GM18907 (cell line): Measurements from ENCODE around the gene COG1.

Source experiments
- ATAC-seq: cut with Tn5 transposase; IDR thresholded peaks from one replicate; pipeline ENCODE4 v1.9.1; 2021; ENCODE audit warnings: mild to moderate bottlenecking, moderate library complexity; ENCODE audit not compliant: unreplicated experiment

Gene COG1

DNA sequence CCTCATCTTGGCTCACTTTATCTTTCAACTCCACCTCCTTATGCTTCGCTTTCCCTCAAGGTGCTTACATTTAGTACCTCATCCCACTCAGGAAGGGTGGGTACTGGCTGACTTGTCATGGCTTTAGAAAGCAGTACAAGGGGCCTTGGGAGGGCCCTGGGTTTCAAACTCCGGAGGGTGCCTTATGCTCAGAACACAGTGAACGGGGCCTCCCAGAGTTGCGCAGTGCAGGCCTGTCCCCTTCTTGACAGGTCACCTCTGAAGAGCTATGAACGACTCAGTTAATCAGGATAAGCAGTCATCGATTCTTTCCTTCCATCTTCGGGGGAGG lies 6.0 kb downstream of the COG1 start:
- no peak for ATAC-seq

DNA sequence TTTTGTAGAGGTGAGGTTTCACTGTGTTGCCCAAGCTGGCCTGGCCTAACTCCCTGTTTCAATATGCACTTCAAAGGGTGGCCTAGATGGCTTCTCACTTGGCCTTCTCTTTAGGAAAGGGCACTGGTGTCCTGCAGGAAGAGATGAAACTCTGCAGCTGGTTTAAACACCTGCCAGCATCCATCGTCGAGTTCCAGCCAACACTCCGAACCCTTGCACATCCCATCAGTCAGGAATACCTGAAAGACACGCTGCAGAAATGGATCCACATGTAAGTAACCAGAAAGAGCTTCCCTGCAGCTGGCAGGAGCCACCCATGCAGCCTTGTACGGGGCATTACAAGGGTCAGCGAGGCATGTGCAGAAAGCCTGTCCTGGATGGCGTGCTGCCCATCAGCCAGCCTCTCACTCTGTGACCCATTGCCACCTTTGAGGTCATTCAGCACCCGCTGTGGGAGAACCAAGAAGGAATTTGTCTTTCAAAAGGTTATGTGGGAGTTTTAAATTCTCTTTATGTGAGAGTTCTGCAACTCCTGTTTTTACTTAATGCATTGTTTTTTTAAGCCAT lies 7.0 kb downstream of the COG1 start:
- ATAC-seq, result no peak

DNA sequence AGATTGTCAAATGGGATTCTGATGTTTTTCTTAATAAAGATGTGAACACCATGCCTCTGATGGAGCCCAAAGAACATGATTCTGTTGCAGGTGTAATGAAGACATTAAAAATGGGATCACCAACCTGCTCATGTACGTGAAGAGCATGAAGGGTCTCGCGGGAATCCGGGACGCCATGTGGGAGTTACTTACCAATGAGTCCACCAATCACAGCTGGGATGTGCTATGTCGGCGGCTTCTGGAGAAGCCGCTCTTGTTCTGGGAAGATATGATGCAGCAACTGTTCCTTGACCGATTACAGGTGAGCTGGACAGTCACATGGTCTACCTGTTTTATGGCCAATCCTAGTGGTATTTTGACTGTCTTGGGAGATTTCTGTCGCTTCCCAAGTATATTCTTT lies 7.6 kb downstream of the COG1 start:
- ATAC-seq, result no peak

DNA sequence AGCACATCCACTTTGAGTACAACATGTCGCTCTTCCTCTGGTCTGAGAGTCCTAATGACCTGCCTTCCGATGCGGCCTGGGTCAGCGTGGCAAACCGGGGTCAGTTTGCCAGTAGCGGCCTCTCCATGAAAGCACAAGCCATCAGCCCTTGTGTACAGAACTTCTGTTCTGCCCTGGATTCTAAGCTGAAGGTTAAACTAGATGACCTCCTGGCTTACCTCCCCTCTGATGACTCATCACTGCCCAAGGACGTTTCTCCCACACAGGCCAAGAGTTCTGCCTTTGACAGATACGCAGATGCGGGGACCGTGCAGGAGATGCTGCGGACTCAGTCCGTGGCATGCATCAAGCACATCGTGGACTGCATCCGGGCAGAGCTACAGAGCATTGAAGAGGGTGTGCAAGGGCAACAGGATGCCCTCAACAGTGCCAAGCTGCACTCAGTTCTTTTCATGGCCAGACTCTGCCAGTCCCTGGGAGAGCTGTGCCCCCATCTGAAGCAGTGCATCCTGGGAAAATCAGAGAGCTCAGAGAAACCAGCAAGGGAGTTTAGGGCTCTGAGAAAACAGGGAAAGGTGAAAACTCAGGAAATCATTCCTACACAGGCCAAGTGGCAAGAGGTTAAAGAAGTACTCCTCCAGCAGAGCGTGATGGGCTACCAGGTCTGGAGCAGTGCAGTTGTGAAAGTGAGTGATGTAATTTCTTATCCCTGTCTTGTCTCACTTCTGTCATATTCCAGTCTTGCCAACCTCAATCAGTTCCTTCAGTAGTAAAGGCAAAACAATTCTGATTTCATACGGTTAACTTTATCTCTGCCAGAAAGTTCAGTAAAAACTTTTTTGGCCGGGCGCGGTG lies 8.6 kb downstream of the COG1 start:
- no peak for ATAC-seq

DNA sequence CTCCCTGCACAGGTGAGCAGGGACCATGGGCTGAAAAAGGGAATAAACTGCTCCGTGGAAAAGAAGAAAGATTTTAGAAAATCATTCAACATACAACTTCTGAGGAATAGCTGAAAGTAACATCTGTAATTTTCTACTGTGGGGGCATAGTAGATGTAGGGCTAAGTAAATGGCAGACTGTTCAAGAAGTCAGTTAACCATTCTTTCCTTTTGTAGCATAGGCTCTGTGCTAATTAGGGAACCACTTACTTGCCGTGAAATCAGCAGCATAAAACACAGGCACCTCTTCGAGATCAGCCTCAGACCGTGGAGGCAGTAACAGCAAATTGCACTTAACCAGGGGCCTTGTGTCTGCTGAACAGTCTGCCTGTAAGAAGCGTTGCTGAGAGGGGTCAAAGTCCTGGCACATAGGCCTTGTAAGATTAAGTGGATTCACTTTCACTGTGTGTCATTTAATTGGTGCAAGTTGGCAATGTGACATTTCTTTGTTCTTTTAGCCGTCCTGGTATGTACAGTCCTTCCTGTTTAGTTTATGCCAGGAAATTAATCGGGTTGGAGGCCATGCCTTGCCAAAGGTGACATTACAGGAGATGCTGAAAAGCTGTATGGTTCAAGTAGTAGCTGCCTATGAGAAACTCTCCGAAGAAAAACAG lies 10.4 kb downstream of the COG1 start:
- no peak for ATAC-seq

DNA sequence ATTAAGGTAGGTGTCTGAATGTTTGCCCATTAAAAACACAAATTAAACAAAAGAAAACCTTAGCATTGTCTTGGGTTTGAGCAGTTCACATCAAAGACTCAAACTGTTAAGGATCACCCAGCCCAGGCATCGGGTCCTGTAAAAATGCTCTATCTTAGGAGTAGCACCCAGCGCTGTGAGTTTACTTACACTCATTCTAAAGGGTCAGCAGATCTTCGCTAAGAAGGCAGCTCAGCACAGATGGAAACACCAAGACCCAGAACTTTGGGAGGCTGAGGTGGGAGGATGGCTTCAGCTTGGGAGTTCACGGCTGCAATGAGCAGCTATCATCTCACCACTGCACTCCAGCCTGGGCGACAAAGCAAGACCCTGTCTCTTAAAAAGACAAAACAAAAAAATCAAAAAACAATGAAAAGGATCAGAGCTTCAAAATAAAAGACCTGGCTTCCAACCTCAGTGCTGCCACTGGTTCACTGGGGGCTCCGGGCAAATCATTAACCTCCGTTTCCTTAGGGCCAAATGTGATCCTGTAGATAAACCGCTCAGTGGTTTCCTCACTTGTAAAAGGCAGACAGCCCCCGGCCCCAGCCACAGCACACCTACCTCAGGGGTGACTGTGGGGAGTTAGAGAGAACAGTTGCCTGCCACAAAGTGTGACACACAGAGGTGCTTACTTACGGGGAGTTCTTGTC lies 11.1 kb downstream of the COG1 start:
- ATAC-seq, result no peak

DNA sequence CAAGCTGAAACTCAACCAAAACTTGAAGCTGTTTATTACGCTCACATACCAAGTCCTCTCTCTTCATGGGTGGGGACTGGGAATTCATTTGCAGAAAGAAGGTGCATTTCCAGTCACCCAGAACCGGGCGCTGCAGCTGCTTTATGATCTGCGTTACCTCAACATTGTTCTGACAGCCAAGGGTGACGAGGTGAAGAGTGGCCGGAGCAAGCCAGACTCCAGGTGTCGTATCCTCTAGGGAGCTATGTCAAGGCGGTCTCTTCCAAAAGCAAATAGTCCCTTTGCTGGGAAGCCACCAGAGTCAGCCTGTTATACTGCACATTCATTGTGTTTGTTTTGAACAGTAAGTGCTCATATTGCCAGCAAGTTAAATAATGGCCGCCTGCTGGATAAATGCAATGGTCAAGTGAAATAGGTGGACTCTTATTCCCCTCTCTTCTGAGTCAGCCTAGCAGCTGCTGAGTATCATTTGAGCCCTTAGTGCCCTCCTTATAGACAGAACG lies 12.7 kb downstream of the COG1 start:
- no peak for ATAC-seq

DNA sequence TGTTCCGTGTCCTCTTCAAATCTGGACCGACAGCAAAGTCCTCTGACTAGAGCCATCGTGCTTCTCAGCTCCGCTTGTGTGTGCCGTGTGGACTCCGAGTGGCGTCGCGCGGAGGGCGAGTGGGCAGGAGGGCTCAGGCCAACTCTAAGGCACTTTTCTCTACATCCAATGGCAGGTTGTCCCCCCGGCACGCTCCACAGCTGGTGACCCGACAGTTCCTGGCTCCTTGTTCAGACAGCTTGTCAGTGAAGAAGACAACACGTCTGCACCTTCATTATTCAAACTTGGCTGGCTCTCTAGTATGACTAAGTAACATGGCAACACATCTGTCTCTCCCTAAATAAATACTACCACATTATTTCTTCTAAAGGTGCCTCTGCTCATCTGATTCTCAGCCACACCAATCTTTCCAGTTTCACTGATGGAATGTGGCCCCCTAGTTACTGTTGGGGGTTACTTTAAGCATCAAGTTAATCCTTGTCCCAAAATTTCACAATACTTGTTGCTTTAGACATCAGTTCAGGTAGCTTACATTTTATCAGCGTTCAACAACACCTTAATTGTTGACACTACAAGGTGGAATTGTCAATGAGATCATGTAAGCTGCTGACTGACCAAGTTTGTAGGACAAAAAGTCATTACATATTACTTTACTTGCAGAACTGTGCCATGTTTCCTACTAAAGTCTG lies 15.4 kb downstream of the COG1 start:
- no peak for ATAC-seq

DNA sequence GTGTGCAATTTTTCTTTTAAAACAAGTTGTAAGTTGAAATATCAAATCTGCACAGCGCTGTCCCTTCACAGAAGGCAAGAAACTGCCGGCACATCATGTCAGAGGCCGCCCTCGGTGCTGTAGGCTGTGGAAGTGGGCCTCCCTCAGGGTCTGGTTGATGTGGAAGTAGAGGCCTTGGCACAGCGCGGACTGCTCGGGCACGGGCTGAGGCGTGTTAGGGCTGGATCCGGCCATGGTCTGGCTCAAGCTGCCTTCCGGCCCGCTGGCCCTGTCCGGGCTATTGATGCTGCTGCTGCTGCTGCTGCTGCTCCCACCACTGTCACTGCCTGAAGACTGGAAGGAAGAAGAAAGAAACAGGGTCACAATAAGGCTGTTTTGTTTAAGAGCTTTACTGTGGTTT lies 16.6 kb downstream of the COG1 start:
- no peak for ATAC-seq

DNA sequence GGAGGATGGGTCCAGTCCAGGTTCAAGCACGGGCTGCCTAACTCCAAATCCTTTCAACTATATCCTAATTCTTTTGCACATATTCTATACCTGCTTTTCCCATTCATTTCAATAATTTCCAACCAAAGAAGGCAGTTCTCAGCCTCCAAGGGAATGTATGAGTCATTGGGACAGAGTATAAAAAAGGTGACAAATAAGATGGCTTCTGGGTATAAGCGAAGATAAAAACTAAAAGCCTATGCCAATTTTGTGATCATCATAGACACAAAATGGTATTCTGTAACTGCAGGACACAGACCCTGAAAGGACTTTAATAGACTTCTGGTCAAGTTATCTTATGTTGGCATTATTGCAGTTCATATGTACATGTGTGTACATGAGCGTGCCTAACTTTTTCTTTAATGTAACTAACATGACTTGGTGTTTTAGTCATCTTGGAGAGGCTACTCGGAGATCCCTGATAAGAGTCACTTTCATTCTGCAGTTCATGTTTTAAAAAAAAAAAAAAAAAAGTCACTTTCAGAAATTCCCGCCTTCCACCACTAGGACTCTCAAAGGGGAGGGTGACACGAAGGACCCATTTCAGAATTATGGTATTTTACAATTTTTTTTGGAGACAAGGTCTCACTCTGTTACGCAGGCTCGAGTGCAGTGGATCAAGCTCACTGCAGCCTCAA lies 17.3 kb downstream of the COG1 start:
- ATAC-seq, result no peak

DNA sequence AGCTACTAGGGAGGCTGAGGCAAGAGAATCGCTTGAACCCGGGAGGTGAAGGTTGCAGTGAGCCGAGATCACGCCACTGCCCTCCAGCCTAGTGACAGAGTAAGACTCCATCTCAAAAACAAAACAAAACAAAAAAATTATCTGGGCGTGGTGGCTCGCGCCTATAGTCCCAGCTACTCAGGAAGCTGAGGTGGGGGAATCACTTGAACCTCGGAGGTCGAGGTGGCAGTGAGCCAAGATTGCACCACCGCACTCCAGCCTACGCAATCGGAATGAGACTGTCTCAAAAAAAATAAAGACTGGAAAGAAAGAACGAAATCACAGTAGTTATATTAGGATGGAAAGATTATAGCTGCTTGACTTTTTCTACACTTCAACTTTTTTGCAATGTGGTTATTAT lies 18.9 kb downstream of the COG1 start:
- no peak for ATAC-seq

DNA sequence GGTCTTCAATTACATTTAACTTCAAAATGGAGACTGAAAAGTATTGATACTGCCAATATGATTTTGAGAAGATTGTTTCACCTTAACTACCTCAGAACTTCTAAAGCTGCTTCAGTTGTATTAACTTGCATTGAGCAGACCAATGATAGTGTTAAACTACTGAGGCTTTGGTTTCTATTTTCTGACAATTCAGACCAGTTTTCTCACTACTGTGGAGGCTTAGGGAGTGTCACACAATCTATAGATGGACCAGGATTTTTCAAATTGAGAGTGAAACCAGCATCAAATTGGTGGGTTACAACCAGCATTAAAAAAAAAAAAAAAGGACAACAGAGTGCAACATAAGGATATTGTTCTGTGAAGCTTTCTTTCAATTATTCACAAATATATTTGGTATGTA lies 21.2 kb downstream of the COG1 start:
- no peak for ATAC-seq

DNA sequence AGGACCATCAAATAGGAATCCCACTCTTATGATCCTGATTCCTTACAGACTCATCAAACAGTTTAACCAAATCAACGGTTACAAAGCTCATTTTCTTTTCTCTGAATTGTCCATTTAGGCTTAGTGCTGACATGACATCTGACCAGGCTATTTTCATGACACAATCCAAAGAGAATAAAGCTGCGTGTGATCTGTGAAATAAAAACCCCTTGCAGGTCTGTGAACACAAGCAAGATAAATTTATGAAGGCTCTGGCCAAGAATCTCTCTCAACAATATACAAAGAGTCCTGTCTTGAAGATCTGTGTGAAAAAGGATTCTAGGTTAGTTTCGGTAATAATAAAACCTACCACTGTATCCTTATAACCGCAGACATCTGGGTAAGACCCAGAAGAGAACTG lies 22.0 kb downstream of the COG1 start:
- ATAC-seq, result no peak

DNA sequence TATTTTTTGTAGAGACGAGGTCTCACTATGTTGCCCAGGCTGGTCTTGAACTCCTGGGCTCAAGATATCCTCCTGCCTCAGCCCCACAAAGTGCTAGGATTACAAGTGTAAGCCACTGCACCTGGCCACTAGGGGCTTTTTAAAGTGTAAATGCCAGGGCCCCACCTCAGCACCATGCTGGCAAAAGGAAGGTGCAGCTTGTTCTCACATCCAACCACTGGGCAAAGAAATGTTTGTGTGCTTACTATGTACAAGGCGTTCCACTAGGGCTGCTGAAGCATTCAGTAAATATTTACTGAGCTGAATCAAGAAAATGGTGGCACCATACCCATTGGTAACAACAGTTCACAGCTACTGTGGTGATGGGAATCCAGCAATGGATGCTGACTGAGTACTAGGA lies 22.6 kb downstream of the COG1 start:
- ATAC-seq, result no peak

DNA sequence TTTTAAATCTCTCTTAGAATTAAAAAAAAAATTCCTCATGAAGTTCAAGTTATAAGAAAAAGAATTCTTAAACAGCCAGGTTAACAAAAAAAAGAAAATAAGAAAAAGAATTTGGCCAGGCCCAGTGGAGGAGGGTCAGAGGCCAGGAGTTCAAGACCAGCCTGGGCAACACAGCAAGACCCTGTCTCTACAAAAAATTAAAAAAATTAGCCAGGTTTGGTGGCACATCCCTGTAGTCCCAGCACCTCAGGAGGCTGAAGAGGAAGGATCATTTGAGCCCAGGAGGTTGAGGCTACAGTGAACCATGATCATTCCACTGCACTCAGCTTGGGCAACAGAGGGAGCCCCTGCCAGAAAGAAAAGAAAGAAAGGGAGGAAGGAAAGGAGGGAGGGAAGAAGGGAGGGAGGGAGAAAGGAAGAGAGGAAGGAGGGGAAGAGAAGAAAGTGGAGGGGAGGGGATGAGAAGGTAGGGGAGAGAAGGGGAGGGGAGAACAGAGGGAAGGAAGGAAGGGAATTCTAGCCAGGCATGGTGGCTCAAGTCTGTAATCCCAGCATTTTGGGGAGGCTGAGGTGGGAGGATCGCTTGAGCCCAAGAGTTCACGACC lies 30.9 kb downstream of the COG1 start:
- ATAC-seq, result no peak

DNA sequence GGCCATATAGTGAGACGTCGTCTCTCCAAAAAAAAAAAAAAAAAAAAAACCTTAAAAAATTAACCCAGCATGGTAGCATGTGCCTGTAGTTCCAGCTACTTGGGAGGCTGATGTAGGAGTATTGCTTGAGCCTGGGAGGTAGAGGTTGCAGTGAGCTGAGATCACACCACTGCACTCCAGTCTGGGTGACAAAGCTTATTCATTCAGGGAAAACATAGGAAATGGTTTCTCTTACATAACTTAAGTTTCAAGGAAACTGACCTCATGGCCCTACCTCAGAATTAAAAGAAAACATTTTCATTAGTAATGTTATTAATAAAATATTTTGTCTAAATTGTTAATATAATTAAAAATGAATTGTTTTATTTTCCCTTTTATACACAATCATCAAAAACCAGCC lies 31.4 kb downstream of the COG1 start:
- no peak for ATAC-seq

DNA sequence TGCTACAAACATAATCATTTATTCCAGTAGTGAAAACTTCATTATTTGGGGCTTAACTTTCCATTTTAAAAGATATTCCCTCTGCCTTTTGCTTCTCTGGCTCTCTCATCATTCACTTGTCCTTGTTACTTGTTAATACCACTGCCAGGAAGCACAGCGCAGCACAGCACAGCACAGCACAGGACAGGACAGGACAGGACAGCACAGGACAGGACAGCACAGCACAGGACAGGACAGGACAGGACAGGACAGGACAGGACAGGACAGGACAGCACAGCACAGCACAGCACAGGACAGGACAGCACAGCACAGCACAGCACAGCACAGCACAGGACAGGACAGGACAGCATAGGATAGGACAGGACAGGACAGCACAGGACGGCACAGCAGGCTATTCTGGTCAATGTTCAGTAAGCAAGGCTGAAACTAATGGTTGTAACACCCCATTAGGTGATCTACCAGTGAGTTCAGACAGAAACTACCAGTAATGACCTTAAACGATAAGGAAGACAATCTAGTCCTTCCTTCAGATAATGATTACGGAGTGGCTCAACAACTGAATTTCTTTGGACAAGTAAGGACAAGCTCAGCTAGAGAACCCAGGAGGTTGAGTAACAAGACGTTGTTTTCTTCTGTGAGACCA lies 31.9 kb downstream of the COG1 start:
- ATAC-seq, result no peak

DNA sequence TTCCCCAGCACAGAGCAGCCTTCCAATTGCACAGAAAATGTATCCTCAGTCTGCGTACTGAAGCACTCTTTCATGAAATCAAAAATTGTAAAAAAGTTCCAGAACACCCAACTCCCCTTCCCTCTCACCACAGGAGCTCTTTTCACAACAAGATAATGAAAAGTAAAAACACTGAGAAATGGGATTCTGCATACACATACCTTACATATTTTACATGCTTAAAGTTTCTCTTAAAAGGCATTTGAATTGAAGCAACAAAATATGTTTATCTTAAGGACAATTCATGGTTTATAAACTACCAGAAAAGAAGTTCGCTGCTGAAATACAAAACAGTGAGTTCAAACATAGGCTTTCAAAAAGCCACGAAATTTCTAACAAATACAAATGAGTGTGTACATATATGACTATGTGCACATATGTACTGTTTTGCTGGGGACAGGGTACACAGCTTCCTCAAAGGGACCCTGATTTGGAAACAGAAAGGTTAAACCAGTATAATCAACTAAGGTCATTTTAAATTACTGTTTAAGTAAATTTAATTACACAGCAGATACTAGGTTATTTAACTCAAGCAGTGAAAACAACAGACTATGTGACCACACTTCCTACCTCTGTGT lies 33.8 kb downstream of the COG1 start:
- ATAC-seq, result no peak

DNA sequence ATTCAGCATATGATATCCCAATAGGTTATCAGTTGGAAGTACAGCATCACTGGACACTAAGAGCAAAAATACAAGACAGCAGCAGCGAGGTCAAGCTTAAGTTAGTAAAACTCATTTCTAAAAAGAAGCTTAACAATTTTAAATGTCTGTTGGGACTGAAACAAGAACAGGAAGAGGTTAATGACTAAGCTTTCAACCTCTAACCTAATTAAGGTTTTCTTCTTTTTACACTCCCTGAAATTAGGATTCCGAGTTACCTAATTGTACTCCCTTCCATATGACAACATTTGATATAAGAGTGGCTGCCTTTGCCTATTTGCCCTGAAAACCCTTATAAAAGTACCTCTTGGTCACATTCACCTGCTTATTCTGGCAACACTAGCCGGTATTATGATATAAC lies 34.5 kb downstream of the COG1 start:
- no peak for ATAC-seq
